Psoas muscle (tissue), 8 donors: ENCODE results near the gene NT5C1A. TPM values are rescaled to one million over a fixed set of nuclear protein-coding genes. Genes with fewer than 3 reads are reported as not detected.

Experiments
- ATAC-seq, 4 donors: fragments of 200-7000 bp; cut with Tn5 transposase; one replicate each; pipeline ENCODE4 v1.9.1; 2020; ENCODE audit warnings: moderate library complexity in 3 of 4, mild to moderate bottlenecking in 2 of 4
- DNase-seq, 2 donors: peaks; one replicate each; pipeline ENCODE4 v3.0.0-alpha.2; 2020
- H3K27ac ChIP-seq: fragments of 200-600 bp; one replicate; pipeline ENCODE4 v1.8.0; 2022
- H3K27me3 ChIP-seq, 3 donors: fragments of 200-600 bp in 1 of 3; one replicate each; pipeline versions ENCODE4 v1.6.1 to v1.8.0; 2013 to 2022; ENCODE audit warnings: low read length in 2 of 3, mild to moderate bottlenecking in 2 of 3, moderate library complexity in 1 of 3; ENCODE audit not compliant: insufficient read depth in 3 of 3
- H3K36me3 ChIP-seq, 2 donors: fragments of 200-600 bp in 1 of 2; one replicate each; pipeline versions ENCODE4 v1.6.1 to v1.8.0; 2013 to 2022; ENCODE audit warnings: low read depth in 1 of 2, mild to moderate bottlenecking in 1 of 2, moderate library complexity in 1 of 2; ENCODE audit not compliant: insufficient read depth in 1 of 2
- H3K4me1 ChIP-seq: fragments of 200-600 bp; one replicate; pipeline ENCODE4 v1.8.0; 2022
- H3K4me3 ChIP-seq: fragments of 200-600 bp; one replicate; pipeline ENCODE4 v1.8.0; 2022; ENCODE audit warnings: mild to moderate bottlenecking
- H3K9me3 ChIP-seq: fragments of 200-600 bp; one replicate; pipeline ENCODE4 v1.8.0; 2022
- CTCF ChIP-seq: fragments of 200-600 bp; IDR thresholded peaks from one replicate; pipeline ENCODE4 v1.8.0; 2022; ENCODE audit warnings: antibody characterized with exemption
- WGBS, 3 donors: extraction: QIAGEN DNeasy Blood & Tissue Kit; methylation state at CpG; one replicate each; pipeline versions ENCODE4 v1.1.6 to v1.1.7; 2013; 5-methylcytosine and 5-hydroxymethylcytosine counted together
- intact Hi-C, 2 donors: fragments of 100-400 bp; cut with DNase I; formaldehyde crosslinking; loops; one replicate each; pipeline versions ENCODE4 v1.11.0 to v1.14.2; 2022
- polyA plus RNA-seq, 3 donors: library from polyadenylated mRNA; stranded (reverse); fragments of 200-250 nt; gene quantifications; one replicate each; pipeline ENCODE4 v1.2.3, GENCODE V29; 2013
- total RNA-seq, 4 donors: library from RNA; stranded (reverse); fragmentation: NEBNext Ultra II Directional in 2 of 4; extraction: Animal tissue kit (Norgen Biotek cat#: 25700) in 2 of 4; gene quantifications; one replicate each; pipeline versions ENCODE4 v1.2.1 to v1.2.4, GENCODE V29; 2021 to 2023
- donor health status: healthy with polysubstance abuse.
- donor health status: DM: no; HTN: no; CAD: no; lungs with moderate emphysema.
- donor health status: Bipolar disorder and iron deficiency.
- donor health status: healthy.
- donor health status: DM: yes; HTN: yes; CAD: no.
- donor health status: DM: no; HTN: no; CAD: no.
- donor health status: DM: no; HTN: no; CAD: no.
- donor health status: DM: yes; HTN: yes; CAD: no.

Gene NT5C1A
- total and polyA plus RNA-seq, 7 donors, result 1.2 to 112 (median 35.0) TPM

GRCh38 chr1:39625462-39626273 lies 46.2 kb downstream of the NT5C1A start:
- no peaks in the 10 kb centered on the region for H3K9me3 ChIP-seq
- peak overlapping the region; percentile 64 for H3K27ac ChIP-seq
- intact Hi-C loops, result loop anchor here in 1 of 2 donors (2.0 kb wide), 1 partner anchor 21 kb away; no protein-coding TSS in a partner anchor
- no peak for TF ChIP-seq CTCF
- H3K4me1 ChIP-seq, result peaks cover 16% of the 10 kb centered on the region
- no peak overlapping the region for H3K4me3 ChIP-seq
- peaks cover 0 to 15% of the 10 kb centered on the region in 2 donors for H3K36me3 ChIP-seq
- WGBS, 3 donors, result 33 to 49% (median 37%) methylated on average over 11 of the region's 11 CpGs
- H3K27me3 ChIP-seq, result no peaks in the 10 kb centered on the region
- ATAC-seq, result peak; percentile 80 to 89 (median 87)
- peak; percentile 80 to 91 for DNase-seq

GRCh38 chr1:39625009-39625408 lies 46.9 kb downstream of the NT5C1A start:
- WGBS, 3 donors, result 39 to 55% (median 41%) methylated on average over 8 of the region's 8 CpGs
- no peak for TF ChIP-seq CTCF
- H3K4me1 ChIP-seq, result peaks cover 16% of the 10 kb centered on the region
- no peak overlapping the region for H3K4me3 ChIP-seq
- intact Hi-C loops, result loop anchor here in 1 of 2 donors (2.0 kb wide), 1 partner anchor 20 kb away; no protein-coding TSS in a partner anchor
- peaks cover 0 to 10% of the 10 kb centered on the region in 2 donors for H3K36me3 ChIP-seq
- no peaks in the 10 kb centered on the region for H3K27me3 ChIP-seq
- peak overlapping the region; percentile 32 for H3K27ac ChIP-seq
- peak in 1 of 4 donors; percentile 31 for ATAC-seq
- peak in 1 of 2 donors; percentile 57 for DNase-seq
- no peaks in the 10 kb centered on the region for H3K9me3 ChIP-seq

- Histone ChIP-seq H3K4me3 (no peak overlapping the region), H3K4me1 (peaks cover 16% of the 10 kb centered on the region), H3K27ac (no peak overlapping the region), H3K9me3 (no peaks in the 10 kb centered on the region), H3K27me3 (no peaks in the 10 kb centered on the region), H3K36me3 (no peaks in the 10 kb centered on the region)
- ATAC-seq, result peak; percentile 45 to 65 (median 52)
- no peak for TF ChIP-seq CTCF
- 17 to 24% (median 21%) methylated on average over 6 of the region's 6 CpGs for WGBS, 3 donors
- peak; percentile 42 to 75 for DNase-seq
- intact Hi-C loops, result no loop called here
Observed at GRCh38 chr1:39623053-39623452, 48.9 kb downstream of the NT5C1A start.

GRCh38 chr1:39622427-39622826 lies 49.5 kb downstream of the NT5C1A start:
- Histone ChIP-seq H3K9me3 (no peaks in the 10 kb centered on the region), H3K27ac (no peak overlapping the region), H3K4me3 (no peak overlapping the region), H3K4me1 (peaks cover 16% of the 10 kb centered on the region), H3K27me3 (no peaks in the 10 kb centered on the region), H3K36me3 (no peaks in the 10 kb centered on the region)
- intact Hi-C loops, result no loop called here
- DNase-seq, result no peak
- TF ChIP-seq CTCF, result no peak
- WGBS, 3 donors, result 90 to 98% (median 98%) methylated on average over 3 of the region's 3 CpGs
- ATAC-seq, result no peak
